HepG2 (cell line): ENCODE measurements around the gene ANKRD40CL. TPM values are rescaled to one million over a fixed set of nuclear protein-coding genes. Genes with fewer than 3 reads are reported as not detected.

Source experiments
- AKAP8 ChIP-seq: sonication (generic); formaldehyde crosslinking; IDR thresholded peaks from 2 replicates; pipeline ENCODE4 v1.5.1; 2020; ENCODE audit warnings: mild to moderate bottlenecking, missing genetic modification reagents
- BRCA1 ChIP-seq: sonication (generic); formaldehyde crosslinking; IDR thresholded peaks from 2 replicates; pipeline ENCODE4 v1.4.0; 2020; ENCODE audit warnings: missing genetic modification reagents
- EEA1 ChIP-seq: sonication (generic); formaldehyde crosslinking; IDR thresholded peaks from 2 replicates; pipeline ENCODE4 v1.5.1; 2020; ENCODE audit warnings: mild to moderate bottlenecking, missing genetic modification reagents, borderline replicate concordance
- EP300 ChIP-seq, 3 experiments: sonication (generic) in 1 of 3; formaldehyde crosslinking in 1 of 3; IDR thresholded peaks; 2 replicates each; pipeline versions ENCODE4 v1.5.1 to v1.6.1; 2011 to 2020; ENCODE audit warnings: low read depth in 2 of 3, low read length in 2 of 3, borderline replicate concordance in 1 of 3, improper control_type of control experiment in 1 of 3, mild to moderate bottlenecking in 1 of 3, missing genetic modification reagents in 1 of 3, moderate library complexity in 1 of 3
- GMEB1 ChIP-seq: sonication (generic); formaldehyde crosslinking; IDR thresholded peaks from 2 replicates; pipeline ENCODE4 v1.5.1; 2020; ENCODE audit warnings: missing genetic modification reagents, mild to moderate bottlenecking, borderline replicate concordance
- HMG20B ChIP-seq: conservative IDR thresholded peaks from 2 replicates; pipeline ENCODE4 v1.6.1; 2016; ENCODE audit warnings: missing genetic modification reagents, missing compliant biosample characterization
- KDM3A ChIP-seq: IDR thresholded peaks from 2 replicates; pipeline ENCODE4 v1.6.1; 2018; ENCODE audit warnings: low read depth, missing compliant biosample characterization
- KLF15 ChIP-seq: sonication (generic); formaldehyde crosslinking; IDR thresholded peaks from 2 replicates; pipeline ENCODE4 v1.8.1; 2023; ENCODE audit warnings: borderline replicate concordance, mild to moderate bottlenecking, inconsistent platforms, missing genetic modification reagents, mixed read lengths
- KMT2B ChIP-seq: IDR thresholded peaks from 2 replicates; pipeline ENCODE4 v1.6.1; 2016; ENCODE audit warnings: missing genetic modification reagents, missing compliant biosample characterization
- MBNL3 ChIP-seq: fragments of 250-450 bp; sonication (Bioruptor Pico); conservative IDR thresholded peaks from 2 replicates; pipeline ENCODE4 v1.8.0; 2022; ENCODE audit warnings: mild to moderate bottlenecking, inconsistent platforms
- NFKB2 ChIP-seq: sonication (generic); formaldehyde crosslinking; IDR thresholded peaks from 2 replicates; pipeline ENCODE4 v1.4.0; 2020; ENCODE audit warnings: missing genetic modification reagents, borderline replicate concordance
- PBX3 ChIP-seq: sonication (generic); formaldehyde crosslinking; IDR thresholded peaks from 2 replicates; pipeline ENCODE4 v1.8.1; 2023; ENCODE audit warnings: missing genetic modification reagents, inconsistent platforms, borderline replicate concordance
- RCOR2 ChIP-seq: IDR thresholded peaks from 2 replicates; pipeline ENCODE4 v1.6.1; 2016; ENCODE audit warnings: missing biosample characterization, missing genetic modification reagents
- RXRB ChIP-seq: IDR thresholded peaks from 2 replicates; pipeline ENCODE4 v1.6.1; 2016; ENCODE audit warnings: borderline replicate concordance, missing genetic modification reagents, missing compliant biosample characterization
- TAF1 ChIP-seq: sonication (generic); formaldehyde crosslinking; IDR thresholded peaks from 2 replicates; pipeline ENCODE4 v1.4.0; 2020; ENCODE audit warnings: missing genetic modification reagents
- TFAP4 ChIP-seq: sonication (generic); IDR thresholded peaks from 2 replicates; pipeline ENCODE4 v1.6.1; 2016; ENCODE audit warnings: low read depth, borderline replicate concordance
- TSC22D2 ChIP-seq: sonication (generic); formaldehyde crosslinking; IDR thresholded peaks from 2 replicates; pipeline ENCODE4 v1.5.1; 2020; ENCODE audit warnings: missing genetic modification reagents, mild to moderate bottlenecking, borderline replicate concordance
- ZFP36L1 ChIP-seq: sonication (generic); formaldehyde crosslinking; IDR thresholded peaks from 2 replicates; pipeline ENCODE4 v1.8.0; 2022; ENCODE audit warnings: mild to moderate bottlenecking, missing genetic modification reagents, moderate library complexity
- ZNF326 ChIP-seq: sonication (generic); formaldehyde crosslinking; IDR thresholded peaks from 2 replicates; pipeline ENCODE4 v1.4.0; 2020; ENCODE audit warnings: missing genetic modification reagents, borderline replicate concordance
- ZNF335 ChIP-seq: sonication (generic); formaldehyde crosslinking; IDR thresholded peaks from 2 replicates; pipeline ENCODE4 v1.4.0; 2020; ENCODE audit warnings: missing genetic modification reagents
- ZNF354B ChIP-seq: sonication (generic); formaldehyde crosslinking; IDR thresholded peaks from 2 replicates; pipeline ENCODE4 v1.8.0; 2022; ENCODE audit warnings: mild to moderate bottlenecking, missing genetic modification reagents
- ZNF674 ChIP-seq: sonication (generic); formaldehyde crosslinking; IDR thresholded peaks from 2 replicates; pipeline ENCODE4 v1.5.0; 2020; ENCODE audit warnings: low read depth, mild to moderate bottlenecking, missing genetic modification reagents
- ZNF768 ChIP-seq: sonication (generic); formaldehyde crosslinking; IDR thresholded peaks from 2 replicates; pipeline ENCODE4 v1.4.0; 2020; ENCODE audit warnings: missing genetic modification reagents
- ZSCAN25 ChIP-seq: sonication (generic); formaldehyde crosslinking; IDR thresholded peaks from 2 replicates; pipeline ENCODE4 v1.8.0; 2022; ENCODE audit warnings: mild to moderate bottlenecking, missing genetic modification reagents
- polyA plus RNA-seq, 8 experiments: library from polyadenylated mRNA; depleted of rRNA in 3 of 8; stranded (reverse) in 7 of 8; unstranded in 1 of 8; fragments of >200 nt; fragmentation: Illumina TruSeq in 4 of 8; extraction: Trizol in 4 of 8; gene quantifications; 2 replicates each; pipeline versions ENCODE4 v1.2.1 to v1.2.3, GENCODE V29; 2011 to 2016; ENCODE audit warnings: low read depth in 4 of 8, missing spikeins in 1 of 8, mixed read lengths in 1 of 8; ENCODE audit not compliant: insufficient read depth in 1 of 8
- total RNA-seq, 5 experiments: library from RNA; depleted of rRNA; stranded (reverse); fragments of >200 nt; fragmentation: Illumina TruSeq; extraction: Trizol; gene quantifications; 2 replicates each; pipeline ENCODE4 v1.2.3, GENCODE V29; 2016; ENCODE audit warnings: low read depth in 1 of 5
- TF ChIP-seq, protein P1 (sequence below): sonication (generic); formaldehyde crosslinking; IDR thresholded peaks from 2 replicates; pipeline ENCODE4 v1.4.0; 2020; ENCODE audit warnings: mild to moderate bottlenecking, missing genetic modification reagents
- TF ChIP-seq, protein P2 (sequence below): sonication (generic); formaldehyde crosslinking; IDR thresholded peaks from 2 replicates; pipeline ENCODE4 v1.8.1; 2023; ENCODE audit warnings: mild to moderate bottlenecking, missing genetic modification reagents

Gene ANKRD40CL
- total and polyA plus RNA-seq, 2 of the 13 experiments (the other 11 are each of a cell fraction or from before 2014, with no cell fraction given): 0.03 to 0.11 TPM

GRCh38 chr17:50766222-50767023 lies 895 bp downstream of the ANKRD40CL start (continued):
- TF ChIP-seq PBX3 (CRISPR knock-in tag) (no peak), TSC22D2 (no peak), RCOR2 (no peak), EP300 (IDR thresholded peaks at IDR 0.05; ENCODE audit: low read depth in 2 of 2, low read length in 2 of 2) (peak in 1 of 2 experiments; percentile 42; a peak in 1 of 4 replicates), EP300 (CRISPR knock-in tag; IDR thresholded peaks at IDR 0.05; ENCODE audit: borderline replicate concordance) (no peak; the same call in 1 of the 2 replicates), ZFP36L1 (CRISPR knock-in tag) (no peak), KLF15 (CRISPR knock-in tag) (no peak), ZNF354B (CRISPR knock-in tag) (no peak), BRCA1 (CRISPR knock-in tag) (no peak), ZSCAN25 (CRISPR knock-in tag) (no peak), RXRB (CRISPR knock-in tag) (peak; percentile 30; the same call in 1 of the 2 replicates), GMEB1 (no peak), TAF1 (no peak), AKAP8 (CRISPR knock-in tag) (no peak), MBNL3 (CRISPR knock-in tag) (no peak), ZNF768 (CRISPR knock-in tag) (peak; percentile 55), ZNF335 (CRISPR knock-in tag) (no peak), HMG20B (CRISPR knock-in tag) (no peak), KMT2B (CRISPR knock-in tag) (no peak), EEA1 (no peak), ZNF326 (no peak), NFKB2 (CRISPR knock-in tag) (0 out of 2 replicates have a peak, but pooled peaks have one; percentile 7), KDM3A (no peak), TFAP4 (no peak), ZNF674 (no peak)
- TF ChIP-seq, protein P1, sequence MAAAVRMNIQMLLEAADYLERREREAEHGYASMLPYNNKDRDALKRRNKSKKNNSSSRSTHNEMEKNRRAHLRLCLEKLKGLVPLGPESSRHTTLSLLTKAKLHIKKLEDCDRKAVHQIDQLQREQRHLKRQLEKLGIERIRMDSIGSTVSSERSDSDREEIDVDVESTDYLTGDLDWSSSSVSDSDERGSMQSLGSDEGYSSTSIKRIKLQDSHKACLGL (CRISPR knock-in tag): no peak
- TF ChIP-seq, protein P2, sequence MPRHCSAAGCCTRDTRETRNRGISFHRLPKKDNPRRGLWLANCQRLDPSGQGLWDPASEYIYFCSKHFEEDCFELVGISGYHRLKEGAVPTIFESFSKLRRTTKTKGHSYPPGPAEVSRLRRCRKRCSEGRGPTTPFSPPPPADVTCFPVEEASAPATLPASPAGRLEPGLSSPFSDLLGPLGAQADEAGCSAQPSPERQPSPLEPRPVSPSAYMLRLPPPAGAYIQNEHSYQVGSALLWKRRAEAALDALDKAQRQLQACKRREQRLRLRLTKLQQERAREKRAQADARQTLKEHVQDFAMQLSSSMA (CRISPR knock-in tag): peak; percentile 80
